GM10266 (cell line): Measurements from ENCODE around the gene ZNF512B.
"Not testable (repeated sequence)": the region's sequence is repeated elsewhere in the genome, so short reads cannot be mapped to it uniquely, and the experiment has no call there.

ENCODE experiments used
- DNase-seq: peaks from one replicate; pipeline ENCODE4 v3.0.0; 2012; ENCODE audit errors: extremely low spot score
- TF ChIP-seq, protein P1 (sequence below): IDR thresholded peaks from 2 replicates; pipeline ENCODE4 v1.5.1; 2012; ENCODE audit warnings: mild to moderate bottlenecking, low read depth; ENCODE audit not compliant: control insufficient read depth, insufficient read depth; ENCODE audit errors: missing control alignments

ZNF512B gene

DNA sequence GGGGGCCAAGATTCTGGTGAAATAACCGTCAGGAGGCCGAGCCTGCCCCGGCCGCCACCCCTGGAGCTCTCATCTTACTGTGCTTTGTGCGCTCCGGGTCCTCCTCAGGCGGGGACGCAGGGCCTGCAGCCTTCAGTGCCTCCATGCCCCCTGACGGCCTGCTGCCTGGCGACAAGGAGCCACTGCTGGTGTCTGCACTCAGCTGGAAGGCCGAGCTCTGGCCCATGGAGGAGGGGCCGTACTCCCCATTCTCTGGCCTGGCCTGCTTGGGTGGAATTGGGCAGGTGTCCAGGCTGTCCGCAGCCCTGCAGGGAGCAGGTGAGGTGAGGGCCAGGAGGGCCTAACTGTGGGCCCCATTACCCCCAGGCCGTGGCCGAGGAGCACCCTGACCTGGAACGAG, 5.3 kb downstream of the ZNF512B start:
- DNase-seq: no peak
- TF ChIP-seq, protein P1, sequence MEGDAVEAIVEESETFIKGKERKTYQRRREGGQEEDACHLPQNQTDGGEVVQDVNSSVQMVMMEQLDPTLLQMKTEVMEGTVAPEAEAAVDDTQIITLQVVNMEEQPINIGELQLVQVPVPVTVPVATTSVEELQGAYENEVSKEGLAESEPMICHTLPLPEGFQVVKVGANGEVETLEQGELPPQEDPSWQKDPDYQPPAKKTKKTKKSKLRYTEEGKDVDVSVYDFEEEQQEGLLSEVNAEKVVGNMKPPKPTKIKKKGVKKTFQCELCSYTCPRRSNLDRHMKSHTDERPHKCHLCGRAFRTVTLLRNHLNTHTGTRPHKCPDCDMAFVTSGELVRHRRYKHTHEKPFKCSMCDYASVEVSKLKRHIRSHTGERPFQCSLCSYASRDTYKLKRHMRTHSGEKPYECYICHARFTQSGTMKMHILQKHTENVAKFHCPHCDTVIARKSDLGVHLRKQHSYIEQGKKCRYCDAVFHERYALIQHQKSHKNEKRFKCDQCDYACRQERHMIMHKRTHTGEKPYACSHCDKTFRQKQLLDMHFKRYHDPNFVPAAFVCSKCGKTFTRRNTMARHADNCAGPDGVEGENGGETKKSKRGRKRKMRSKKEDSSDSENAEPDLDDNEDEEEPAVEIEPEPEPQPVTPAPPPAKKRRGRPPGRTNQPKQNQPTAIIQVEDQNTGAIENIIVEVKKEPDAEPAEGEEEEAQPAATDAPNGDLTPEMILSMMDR: no peak

DNA sequence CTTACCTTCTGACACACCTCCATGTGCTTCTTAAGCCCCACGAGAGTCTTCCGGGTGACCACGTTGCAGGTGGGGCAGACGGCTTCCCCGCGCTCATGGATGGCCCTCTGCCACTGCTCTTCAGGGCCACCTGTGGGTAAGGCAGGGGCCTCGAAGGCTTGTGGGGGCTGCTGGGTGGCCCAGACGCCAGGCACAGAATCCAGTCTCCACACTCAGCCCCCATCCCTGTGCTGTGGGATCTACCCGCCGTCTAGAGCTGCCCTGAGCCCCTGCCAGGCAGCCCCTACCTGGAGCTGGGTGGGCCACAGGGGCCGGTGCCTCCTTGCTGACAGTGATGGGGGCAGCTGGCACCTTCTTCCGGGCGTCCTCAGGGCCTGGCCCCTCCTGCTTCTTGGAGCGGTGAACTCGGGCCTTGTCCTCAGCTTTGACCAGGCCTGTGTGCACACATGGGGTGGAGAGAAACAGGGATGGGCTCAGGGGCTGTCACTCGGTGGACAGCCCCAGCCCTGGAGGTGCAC, 5.9 kb downstream of the ZNF512B start:
- TF ChIP-seq, protein P1: no peak
- no peak for DNase-seq

DNA sequence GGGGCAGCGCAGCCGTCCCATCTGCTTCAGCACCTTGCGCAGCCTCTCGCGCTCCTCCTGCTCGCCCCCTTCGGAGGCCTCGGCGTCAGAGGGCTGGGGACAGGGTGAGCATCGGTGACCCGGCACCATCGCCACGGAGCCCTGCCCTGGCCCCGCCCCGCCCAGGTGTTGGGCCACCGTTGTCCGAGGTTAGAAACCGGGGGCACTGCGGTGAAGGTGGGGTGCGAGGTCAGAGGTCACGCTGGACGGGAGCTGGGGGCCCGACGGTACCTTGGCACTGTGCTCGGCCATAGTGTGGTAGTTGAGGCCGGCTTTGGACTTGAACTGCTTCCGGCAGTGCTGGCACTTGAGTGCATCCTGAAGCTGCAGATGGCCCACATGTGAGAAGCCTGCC, 6.4 kb downstream of the ZNF512B start:
- no peak for DNase-seq
- TF ChIP-seq, protein P1: no peak

DNA sequence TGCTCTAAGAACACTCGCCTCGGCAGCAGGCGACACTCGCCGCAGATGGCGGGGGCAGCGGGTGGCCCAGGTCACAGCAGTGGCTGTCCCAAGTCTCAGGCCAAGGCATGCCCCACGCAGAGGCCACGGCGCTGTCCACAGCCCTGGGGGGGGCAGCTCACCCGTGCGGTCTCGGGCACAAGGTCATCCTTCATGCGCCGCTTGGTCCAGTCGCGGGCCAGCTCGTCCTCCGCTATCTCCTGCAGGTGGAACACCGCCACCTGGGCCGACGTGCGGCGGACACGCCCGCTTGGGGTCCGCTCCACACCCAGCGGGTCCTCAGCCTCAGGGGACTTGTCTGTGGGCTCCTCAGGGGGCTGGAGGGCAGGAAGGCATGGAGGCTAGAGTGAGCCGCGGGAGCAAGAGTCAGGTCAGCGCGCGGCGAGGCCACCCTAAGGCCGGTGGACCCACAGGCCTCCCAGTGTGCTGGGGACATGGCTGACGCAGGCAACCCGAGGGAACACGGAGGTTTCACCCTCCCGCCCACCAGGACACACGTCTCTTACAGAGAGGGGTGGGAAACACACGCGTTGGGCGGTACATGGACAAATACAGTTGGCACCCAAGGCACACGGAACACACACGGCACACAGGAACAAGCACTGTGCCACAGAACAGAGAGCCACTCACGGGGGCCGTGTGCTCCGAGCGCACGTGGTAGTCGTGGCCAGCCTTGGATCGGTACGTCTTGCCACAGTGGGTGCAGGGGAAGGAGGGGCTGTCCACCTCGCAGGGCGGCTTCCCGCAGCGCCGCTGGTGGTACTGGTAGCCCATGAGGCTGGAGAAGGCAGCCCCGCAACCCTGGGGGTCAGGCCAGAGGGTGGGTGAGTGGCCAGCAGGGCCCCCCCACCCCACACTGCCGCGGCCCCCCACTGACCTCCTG, 7.0 kb downstream of the ZNF512B start:
- no peak for DNase-seq
- TF ChIP-seq, protein P1: no peak

DNA sequence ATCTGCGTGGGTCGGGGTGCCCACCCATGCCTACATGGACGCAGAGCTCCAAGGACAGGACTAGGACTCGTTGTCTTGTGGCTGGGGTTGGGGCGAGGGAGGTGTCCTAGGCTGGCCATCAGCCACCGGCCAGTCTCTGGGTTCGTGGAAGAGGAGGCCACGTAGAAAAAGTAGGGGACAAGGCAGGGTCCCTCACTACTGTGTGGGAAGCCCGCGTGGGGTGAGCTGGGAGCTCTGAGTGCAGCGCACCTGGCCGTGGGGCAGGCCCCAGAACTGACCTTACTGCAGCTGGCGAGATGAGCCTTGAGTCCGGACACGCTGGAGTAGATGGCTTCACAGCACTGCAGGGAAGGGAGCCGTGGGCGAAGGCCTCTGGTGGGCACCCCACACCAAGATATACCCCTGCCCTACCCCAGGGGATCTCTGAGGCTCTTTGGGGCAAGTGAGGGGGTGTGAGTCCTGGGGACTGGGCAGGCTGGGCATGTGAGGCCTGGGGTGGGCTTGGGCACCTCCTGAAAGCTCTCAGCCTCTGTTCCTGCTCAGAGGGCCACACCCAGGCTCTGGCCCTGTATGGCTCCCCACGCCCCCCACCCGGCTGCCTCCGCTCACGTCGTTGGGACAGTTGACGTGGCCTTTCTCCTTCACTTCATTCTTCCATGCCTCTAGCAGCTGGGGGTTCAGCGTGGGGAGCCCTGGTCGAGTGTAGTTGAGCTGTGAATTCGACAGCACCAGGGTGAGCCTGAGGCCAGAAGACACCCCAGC, 7.9 kb downstream of the ZNF512B start:
- TF ChIP-seq, protein P1: no peak
- no peak for DNase-seq

DNA sequence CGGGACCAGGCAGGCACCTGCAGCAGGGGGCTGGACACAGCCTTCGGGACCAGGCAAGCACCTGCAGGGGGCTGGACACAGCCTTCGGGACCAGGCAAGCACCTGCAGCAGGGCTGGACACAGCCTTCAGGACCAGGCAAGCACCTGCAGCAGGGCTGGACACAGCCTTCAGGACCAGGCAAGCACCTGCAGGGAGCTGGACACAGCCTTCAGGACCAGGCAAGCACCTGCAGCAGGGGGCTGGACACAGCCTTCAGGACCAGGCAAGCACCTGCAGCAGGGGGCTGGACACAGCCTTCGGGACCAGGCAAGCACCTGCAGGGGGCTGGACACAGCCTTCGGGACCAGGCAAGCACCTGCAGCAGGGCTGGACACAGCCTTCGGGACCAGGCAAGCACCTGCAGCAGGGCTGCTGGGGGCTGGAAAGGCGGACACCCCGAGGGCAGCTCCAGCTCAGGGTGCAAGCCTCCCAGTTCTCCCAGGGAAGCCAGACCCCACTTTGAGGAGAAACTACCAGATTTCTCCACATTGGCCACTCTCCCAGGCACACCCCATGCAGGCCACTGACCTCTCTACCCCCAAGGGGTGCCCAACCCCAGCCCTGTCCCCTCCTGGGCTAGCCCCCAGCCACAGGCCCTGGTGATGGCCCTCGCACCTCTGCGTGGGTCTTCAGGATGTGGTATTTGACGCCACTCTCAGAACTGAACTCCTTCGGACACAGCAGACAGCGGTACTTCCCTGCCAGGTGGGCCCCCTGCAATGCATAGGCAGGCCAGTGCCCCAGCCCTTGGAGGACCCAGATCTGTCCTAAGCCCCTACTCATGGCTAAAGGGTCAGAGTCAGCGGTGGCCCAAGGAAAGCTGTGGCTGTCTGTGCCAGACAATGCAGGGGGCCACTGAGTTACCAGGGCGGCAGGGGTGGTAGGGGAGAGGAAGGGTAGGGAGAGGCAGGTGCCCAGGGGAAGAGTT, 8.8 kb downstream of the ZNF512B start:
- DNase-seq: not testable (repeated sequence)

DNA sequence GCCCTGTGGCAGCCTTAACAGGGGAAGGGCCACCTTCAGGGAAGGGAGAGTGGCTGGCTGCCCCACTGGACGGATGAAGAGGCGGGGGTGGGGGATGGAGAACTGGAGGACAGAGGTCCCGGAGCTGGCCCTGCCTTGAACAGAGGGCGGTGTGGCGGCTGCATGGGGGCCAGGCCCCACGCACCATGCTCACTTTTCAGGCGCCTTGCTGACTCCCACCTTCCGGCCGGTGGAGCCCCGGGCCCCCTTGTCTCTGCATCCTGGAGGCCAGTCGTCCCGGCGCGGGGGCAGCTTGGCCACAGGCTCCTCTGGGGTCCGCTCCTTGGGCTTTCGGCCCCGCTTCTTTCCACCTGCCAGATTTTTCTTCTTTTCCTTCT, 10.0 kb downstream of the ZNF512B start:
- DNase-seq: no peak
- TF ChIP-seq, protein P1: no peak
